M059J (cell line): ENCODE data around the gene ECI2. TPM values are rescaled to one million over a fixed set of nuclear protein-coding genes. Genes with fewer than 3 reads are reported as not detected.
A peak's percentile ranks its signal among the peaks of the same experiment; 100 is the strongest.
"Not testable (repeated sequence)": the region's sequence is repeated elsewhere in the genome, so short reads cannot be mapped to it uniquely, and the experiment has no call there.

Source experiments
- DNase-seq: peaks from one replicate; pipeline ENCODE4 v3.0.0-alpha.2; 2012; ENCODE audit warnings: low read depth
- total RNA-seq: library from RNA; depleted of rRNA; stranded (reverse); fragments of >200 nt; shearing (Covaris generic); gene quantifications from 2 replicates; pipeline ENCODE4 v1.2.3, GENCODE V29; 2014; rRNA removed

Gene ECI2
- total RNA-seq, 1 experiment from 2014 or later = 178 TPM

DNA sequence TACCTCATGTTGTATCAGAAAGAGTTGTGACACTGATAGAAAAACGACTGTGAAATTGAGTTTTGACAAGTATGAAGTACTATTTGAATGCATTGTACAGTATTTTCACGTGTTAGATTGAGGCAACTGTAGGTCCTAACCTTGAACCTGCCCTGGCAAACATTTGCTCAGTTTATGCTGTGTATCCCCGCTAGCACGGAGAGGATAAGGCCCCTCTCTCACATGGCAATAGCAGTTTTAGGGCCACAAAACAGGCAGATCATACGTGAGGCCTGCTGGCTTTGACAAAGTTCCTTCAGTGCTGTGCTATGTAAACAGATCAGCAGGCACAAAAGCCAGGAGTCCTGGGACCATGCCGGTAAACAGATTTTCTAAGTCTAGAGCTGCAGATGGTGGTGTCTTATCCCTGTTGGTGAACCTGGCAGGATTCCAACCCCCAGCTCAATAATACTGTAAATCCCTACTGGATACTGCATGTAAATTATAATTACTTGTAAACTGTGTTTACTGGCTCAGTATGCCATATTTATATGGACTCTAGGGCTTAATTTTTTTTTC lies 32.6 kb downstream of the ECI2 start:
- DNase-seq = no peak

GRCh38 chr6:4101298-4101697 lies 34.1 kb downstream of the ECI2 start:
- no peak for DNase-seq

- DNase-seq = no peak
Observed at GRCh38 chr6:4100655-4101054, 34.7 kb downstream of the ECI2 start.

DNA sequence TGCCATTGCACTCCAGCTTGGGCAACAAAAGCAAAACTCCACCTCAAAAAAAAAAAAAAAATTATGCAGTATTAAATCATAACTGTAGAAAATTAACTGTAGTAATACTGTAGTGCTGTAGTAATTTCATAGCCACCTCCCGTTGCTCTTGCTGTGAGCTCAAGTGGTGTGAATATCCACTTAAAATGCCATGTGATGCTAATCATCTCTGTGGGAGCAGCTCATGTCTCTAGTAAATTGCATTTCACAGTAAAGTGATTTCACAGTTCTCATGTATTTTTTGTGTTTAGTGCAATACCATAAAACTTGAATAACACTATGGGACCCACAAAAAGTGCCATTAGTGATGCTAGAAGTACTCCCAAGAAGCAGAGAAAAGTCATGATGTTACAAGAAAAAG lies 42.1 kb downstream of the ECI2 start:
- no peak for DNase-seq

DNA sequence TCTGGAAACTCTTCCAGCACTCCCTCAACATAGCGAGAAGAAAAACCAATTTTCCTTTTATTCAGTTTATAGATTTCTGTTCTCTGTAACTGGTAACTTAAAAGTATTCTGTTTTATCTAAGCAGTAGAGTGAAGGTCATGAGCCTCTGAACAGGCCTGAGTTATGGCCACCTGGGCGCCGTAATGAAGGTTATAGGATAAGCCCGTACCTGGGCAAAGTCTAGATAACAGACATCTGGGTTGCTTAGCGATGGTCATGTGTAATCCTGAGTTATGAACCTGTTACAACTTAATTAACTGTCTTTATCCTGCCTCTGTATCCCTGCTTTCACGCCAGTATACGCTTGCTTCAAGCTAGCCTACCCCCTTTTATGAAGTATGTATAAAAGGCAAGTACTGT lies 43.4 kb downstream of the ECI2 start:
- DNase-seq = no peak

GRCh38 chr6:4090043-4090442 lies 45.3 kb downstream of the ECI2 start:
- DNase-seq = not testable (repeated sequence)

DNA sequence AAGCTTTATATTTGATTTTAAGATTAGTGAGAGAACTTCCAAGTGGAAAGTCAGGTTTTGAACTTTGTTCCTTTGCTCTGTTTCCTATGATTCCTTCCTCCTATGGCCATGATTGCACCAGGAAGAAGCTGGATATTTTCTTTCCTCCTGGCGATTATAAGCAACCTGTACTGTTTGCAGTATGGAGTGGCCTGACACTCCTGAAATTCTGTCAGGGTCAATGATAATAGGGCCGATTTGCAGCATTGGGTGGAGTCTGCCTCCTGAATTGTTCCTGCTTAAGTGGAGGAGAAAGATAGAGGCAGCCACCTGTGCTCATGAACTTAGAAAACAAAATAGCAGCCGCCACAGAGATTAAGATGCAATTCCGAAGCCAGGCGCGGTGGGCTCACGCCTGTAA lies 46.7 kb downstream of the ECI2 start:
- DNase-seq = no peak

GRCh38 chr6:4085332-4085700 lies 50.1 kb downstream of the ECI2 start:
- peak; percentile 19 for DNase-seq

GRCh38 chr6:4084444-4085331 lies 50.7 kb downstream of the ECI2 start:
- no peak for DNase-seq

DNA sequence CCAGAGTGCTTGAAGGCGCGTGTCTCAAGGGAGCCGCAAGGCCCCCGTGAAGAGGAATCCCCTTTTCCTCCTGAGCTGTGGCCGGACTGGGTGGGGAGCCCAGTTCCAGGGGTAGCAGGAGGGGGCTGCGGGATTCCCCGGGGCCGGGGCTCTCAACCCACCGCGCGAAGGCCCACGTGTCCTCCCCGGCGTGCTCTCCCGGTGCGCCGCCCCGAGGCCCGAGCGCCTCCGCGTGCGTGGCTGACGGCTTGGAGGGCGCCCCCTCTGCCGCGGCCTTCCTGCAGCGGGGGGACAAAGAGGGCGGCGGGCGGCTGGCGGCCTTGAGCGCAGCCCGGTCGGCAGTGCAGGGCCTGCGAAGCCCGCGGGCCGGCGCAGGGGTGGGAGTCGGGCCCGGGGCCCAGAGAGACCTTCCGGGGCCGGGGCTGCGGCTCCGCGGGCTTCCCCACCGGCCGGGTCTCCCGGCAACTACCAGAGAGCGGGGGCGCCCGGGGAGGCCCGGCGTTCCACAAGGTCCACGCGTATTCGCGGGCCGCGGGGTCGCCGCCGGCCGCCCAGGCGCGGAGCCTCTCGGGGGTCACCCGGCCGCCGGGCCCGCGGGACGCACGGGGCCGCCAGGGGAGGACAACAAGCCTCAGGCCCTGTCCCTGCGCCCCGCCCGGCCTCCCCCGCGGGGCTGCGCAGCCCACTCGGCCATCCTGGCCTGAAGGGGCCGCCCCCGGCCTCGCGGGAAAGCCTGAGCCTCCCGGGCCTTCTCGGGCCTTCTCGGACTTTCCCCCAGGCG lies 56.5 kb downstream of the ECI2 start, which contains the start of gene FAM217A:
Gene FAM217A (minus strand): TSS at position 447 of the 781 bp plus-strand sequence. CDS start 1,723 bp downstream, outside the sequence.
- no peak for DNase-seq

DNA sequence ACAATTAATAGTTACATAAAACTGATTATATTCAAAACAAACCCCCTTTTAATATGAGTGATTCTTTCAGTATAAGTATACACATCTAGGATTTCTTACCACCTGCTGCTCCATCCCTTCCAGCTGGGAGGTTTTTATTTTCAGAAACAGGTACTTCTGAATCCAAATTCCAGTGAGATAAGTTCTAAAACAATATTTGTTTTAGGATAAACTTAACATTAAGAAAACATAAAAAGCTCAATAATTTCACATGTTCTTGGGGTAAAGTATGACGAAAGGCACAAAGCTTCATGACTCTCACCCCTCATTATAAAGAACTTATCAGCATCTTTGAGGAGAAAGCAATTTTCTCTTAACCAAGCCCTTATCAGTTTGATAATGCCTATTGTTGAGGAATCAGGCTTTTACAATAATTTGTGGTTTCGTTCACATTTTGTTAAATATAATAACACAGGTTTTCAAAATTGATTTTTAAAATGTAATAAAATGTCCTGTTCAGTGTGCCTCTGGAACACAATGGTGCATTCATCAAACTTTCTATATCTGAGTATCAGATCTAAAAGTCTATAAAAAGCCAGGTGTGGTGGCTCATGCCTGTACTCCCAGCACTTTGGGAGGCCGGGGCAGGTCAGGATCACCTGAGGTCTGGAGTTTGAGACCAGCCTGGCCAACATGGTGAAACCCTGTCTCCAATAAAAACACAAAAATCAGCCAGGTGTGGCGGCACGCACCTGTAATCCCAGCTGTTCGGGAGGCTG lies 60.7 kb downstream of the ECI2 start:
- DNase-seq = no peak

DNA sequence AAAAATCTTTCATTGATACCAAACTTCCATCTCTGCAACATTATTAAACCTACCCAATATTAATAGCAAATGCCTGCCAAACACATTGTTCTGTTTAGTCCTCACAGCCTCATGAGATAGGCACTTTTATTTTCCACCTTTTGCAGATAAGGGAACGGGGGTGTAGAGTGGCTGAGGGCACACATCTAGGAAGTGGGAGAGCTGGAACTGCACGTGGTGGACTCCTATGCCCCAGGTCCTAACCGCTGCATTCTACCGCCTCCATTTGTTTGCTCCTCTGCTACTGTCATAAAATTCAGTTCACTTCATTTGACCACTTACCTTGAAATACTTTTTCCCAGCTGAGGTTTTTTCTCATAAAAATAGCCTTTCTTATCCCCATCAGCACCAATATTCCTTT lies 64.0 kb downstream of the ECI2 start:
- peak; percentile 6 for DNase-seq

DNA sequence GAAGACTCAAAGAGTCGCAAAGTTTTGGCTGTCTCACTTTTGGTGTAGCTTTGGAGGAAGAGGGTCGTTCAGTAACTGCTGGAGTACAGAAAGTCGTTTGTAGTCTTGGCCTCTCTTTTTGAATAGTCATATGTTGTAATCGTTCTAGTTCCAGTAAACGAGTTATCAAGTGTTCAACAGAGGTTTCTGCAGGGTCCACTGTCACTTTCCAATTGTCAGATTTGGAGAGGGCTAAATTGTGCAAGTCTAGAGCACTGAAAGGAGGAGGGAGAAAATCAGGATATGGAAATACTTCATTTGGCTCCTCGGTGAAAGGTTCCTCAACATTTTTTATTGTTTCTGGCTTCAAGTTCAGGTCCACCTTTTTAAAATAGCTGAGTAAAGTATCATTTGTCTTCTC lies 66.2 kb downstream of the ECI2 start:
- no peak for DNase-seq

GRCh38 chr6:4067673-4068072 lies 67.7 kb downstream of the ECI2 start:
- DNase-seq = no peak

GRCh38 chr6:4066029-4066755 lies 69.2 kb downstream of the ECI2 start:
- DNase-seq = peak; percentile 20

Other genes starting within 250 kb of the ECI2 start
- not detected in 2 replicates for gene FAM217A, start 56.4 kb downstream of the ECI2 start, total RNA-seq